Sigmoid colon (tissue), 7 donors: ENCODE results near the gene ZNF100. TPM values are rescaled to one million over a fixed set of nuclear protein-coding genes. Genes with fewer than 3 reads are reported as not detected.
"Not testable (repeated sequence)": the region's sequence is repeated elsewhere in the genome, so short reads cannot be mapped to it uniquely, and the experiment has no call there.

Experiments
- DNase-seq: peaks from one replicate; pipeline ENCODE4 v3.0.0-alpha.2; 2019
- H3K27ac ChIP-seq, 4 donors: fragments of 200-600 bp; sonication (generic); one replicate each; pipeline ENCODE4 v1.5.1; 2016 to 2019; ENCODE audit warnings: mild to moderate bottlenecking in 1 of 4
- H3K27me3 ChIP-seq, 3 donors: fragments of 200-600 bp; sonication (generic); one replicate each; pipeline ENCODE4 v1.5.1; 2019; ENCODE audit warnings: mild to moderate bottlenecking in 1 of 3
- H3K36me3 ChIP-seq, 4 donors: fragments of 200-600 bp; sonication (generic); one replicate each; pipeline ENCODE4 v1.5.1; 2016 to 2019
- H3K4me1 ChIP-seq, 4 donors: fragments of 200-600 bp; sonication (generic); one replicate each; pipeline ENCODE4 v1.5.1; 2017 to 2019
- H3K4me3 ChIP-seq, 4 donors: fragments of 200-600 bp; sonication (generic); one replicate each; pipeline ENCODE4 v1.5.1; 2017 to 2019; ENCODE audit warnings: mild to moderate bottlenecking in 2 of 4, moderate library complexity in 1 of 4
- H3K9me3 ChIP-seq, 4 donors: fragments of 200-600 bp in 3 of 4; sonication (generic) in 3 of 4; one replicate each; pipeline versions ENCODE4 v1.5.1 to v1.6.1; 2013 to 2019
- EP300 ChIP-seq, 4 donors: sonication (generic); formaldehyde crosslinking; IDR thresholded peaks; one replicate each; pipeline ENCODE4 v1.6.1; 2017; ENCODE audit warnings: antibody characterized with exemption in 4 of 4
- POLR2A ChIP-seq, 2 donors: fragments of 450-650 bp; IDR thresholded peaks; one replicate each; pipeline ENCODE4 v1.6.1; 2016; ENCODE audit warnings: antibody characterized with exemption in 2 of 2, mild to moderate bottlenecking in 2 of 2, moderate library complexity in 2 of 2
- POLR2AphosphoS5 ChIP-seq, 4 donors: sonication (generic); formaldehyde crosslinking; IDR thresholded peaks; one replicate each; pipeline ENCODE4 v1.6.1; 2017; ENCODE audit warnings: antibody characterized with exemption in 4 of 4
- WGBS, 2 donors: extraction: QIAGEN DNeasy Blood & Tissue Kit; methylation state at CpG; one replicate each; pipeline ENCODE4 v1.1.7; 2013; 5-methylcytosine and 5-hydroxymethylcytosine counted together
- intact Hi-C: fragments of 100-400 bp; cut with DNase I; formaldehyde crosslinking; loops from one replicate; pipeline ENCODE4 v1.15.1; 2023
- polyA plus RNA-seq, 3 donors: library from polyadenylated mRNA; stranded (reverse); fragments of 200-250 nt; gene quantifications; one replicate each; pipeline ENCODE4 v1.2.3, GENCODE V29; 2013
- small RNA-seq, 3 donors: library from RNA; depleted of rRNA; stranded (forward); fragments of <200 nt; gene quantifications; one replicate each; pipeline ENCODE3, GENCODE V24; 2016
- total RNA-seq, 4 donors: library from RNA; depleted of rRNA; stranded (reverse); fragments of >200 nt; gene quantifications; one replicate each; pipeline ENCODE4 v1.1.0, GENCODE V29; 2016
- TF ChIP-seq, protein P1 (sequence below), 4 experiments: fragments of 450-650 bp in 3 of 4; fragments of 200-600 bp in 1 of 4; IDR thresholded peaks; one replicate each; pipeline ENCODE4 v1.5.1; 2016 to 2019; ENCODE audit warnings: antibody characterized with exemption in 4 of 4, mild to moderate bottlenecking in 3 of 4, moderate library complexity in 2 of 4
- donor health status: healthy with polysubstance abuse.
- donor health status: Bipolar disorder and iron deficiency.
- donor health status: healthy.

Gene ZNF100
- total and polyA plus RNA-seq, 7 donors, result 1.2 to 8.4 (median 4.0) TPM

DNA sequence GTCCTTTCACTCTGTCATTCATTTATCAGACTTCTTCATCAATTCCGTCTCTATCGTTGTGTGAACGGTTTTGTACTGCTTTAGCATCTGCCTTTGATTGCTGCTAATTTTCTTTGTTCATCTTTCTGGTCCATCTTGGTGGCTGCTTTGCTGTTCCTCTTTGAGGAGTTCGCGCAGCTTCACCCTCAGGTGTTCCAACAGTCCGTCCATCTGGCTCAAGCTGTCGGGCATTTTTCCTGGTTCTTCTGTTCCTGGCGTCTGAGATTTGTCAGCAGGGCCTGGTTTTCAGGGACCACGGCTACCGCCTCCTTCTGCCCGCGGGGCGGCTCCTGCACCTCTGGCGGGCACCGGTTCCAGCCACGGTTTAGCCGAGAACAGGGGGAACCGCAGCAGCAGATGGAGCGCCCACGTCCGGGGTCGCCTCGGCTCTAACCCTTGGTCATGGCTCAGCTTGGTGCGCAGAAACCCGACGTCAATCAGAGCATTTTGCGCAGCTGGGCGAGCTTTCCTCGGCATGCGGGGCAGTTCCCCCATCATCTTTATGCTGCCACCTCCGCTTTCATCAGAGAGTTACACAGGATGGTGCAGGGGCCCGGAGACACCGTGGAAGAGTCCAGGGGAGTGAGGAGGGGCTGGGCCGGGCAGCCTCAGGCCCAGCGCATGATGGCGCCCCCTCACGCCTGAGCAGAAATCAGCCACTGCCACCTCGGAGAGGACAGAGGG is 89.5 kb downstream of the ZNF100 start:
- no peaks in the 10 kb centered on the region for H3K36me3 ChIP-seq
- TF ChIP-seq, protein P1, sequence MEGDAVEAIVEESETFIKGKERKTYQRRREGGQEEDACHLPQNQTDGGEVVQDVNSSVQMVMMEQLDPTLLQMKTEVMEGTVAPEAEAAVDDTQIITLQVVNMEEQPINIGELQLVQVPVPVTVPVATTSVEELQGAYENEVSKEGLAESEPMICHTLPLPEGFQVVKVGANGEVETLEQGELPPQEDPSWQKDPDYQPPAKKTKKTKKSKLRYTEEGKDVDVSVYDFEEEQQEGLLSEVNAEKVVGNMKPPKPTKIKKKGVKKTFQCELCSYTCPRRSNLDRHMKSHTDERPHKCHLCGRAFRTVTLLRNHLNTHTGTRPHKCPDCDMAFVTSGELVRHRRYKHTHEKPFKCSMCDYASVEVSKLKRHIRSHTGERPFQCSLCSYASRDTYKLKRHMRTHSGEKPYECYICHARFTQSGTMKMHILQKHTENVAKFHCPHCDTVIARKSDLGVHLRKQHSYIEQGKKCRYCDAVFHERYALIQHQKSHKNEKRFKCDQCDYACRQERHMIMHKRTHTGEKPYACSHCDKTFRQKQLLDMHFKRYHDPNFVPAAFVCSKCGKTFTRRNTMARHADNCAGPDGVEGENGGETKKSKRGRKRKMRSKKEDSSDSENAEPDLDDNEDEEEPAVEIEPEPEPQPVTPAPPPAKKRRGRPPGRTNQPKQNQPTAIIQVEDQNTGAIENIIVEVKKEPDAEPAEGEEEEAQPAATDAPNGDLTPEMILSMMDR (IDR thresholded peaks at IDR 0.05), result no peak
- TF ChIP-seq POLR2A (IDR thresholded peaks at IDR 0.05), result no peak
- TF ChIP-seq POLR2AphosphoS5 (IDR thresholded peaks at IDR 0.05), result no peak
- TF ChIP-seq EP300 (IDR thresholded peaks at IDR 0.05), result no peak
- peaks cover 0 to 3% (median 0%) of the 10 kb centered on the region in 4 donors for H3K9me3 ChIP-seq
- H3K27me3 ChIP-seq, result no peaks in the 10 kb centered on the region
- peak overlapping the region in 1 of 4 donors; percentile 9 for H3K27ac ChIP-seq
- intact Hi-C loops, result no loop called here
- no peak for DNase-seq
- peaks cover 0 to 10% (median 4%) of the 10 kb centered on the region in 4 donors for H3K4me1 ChIP-seq
- 54 to 81% methylated on average over 38 of the region's 38 CpGs for WGBS, 2 donors
- peak overlapping the region in 1 of 4 donors; percentile 0 for H3K4me3 ChIP-seq

DNA sequence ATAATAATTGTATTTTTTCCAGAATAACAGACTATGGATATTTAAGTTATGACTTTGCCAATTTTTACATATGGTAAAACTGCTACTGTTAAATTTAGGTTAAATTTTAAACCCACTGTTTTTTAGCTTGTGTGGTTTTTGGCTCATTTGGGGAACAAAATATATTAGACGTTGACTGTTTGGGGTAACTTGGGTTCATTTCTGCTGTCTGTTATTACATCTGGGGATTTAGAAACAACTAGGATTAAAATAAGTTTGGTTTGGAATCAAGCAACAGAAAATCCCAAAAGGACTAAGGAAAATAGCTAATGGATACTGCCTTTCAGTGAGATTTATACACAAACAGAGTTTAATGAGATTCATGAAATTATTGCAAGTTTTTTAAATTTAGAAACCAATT is 92.9 kb downstream of the ZNF100 start:
- DNase-seq, result no peak
- Histone ChIP-seq H3K4me3 (no peak overlapping the region), H3K36me3 (no peaks in the 10 kb centered on the region), H3K4me1 (peaks cover 0 to 17% (median 7%) of the 10 kb centered on the region in 4 donors), H3K9me3 (peaks cover 0 to 3% (median 0%) of the 10 kb centered on the region in 4 donors), H3K27me3 (no peaks in the 10 kb centered on the region), H3K27ac (no peak overlapping the region)
- 54 to 78% methylated on average over 1 of the region's 1 CpG for WGBS, 2 donors
- no peak for TF ChIP-seq EP300 (IDR thresholded peaks at IDR 0.05)
- TF ChIP-seq, protein P1 (IDR thresholded peaks at IDR 0.05), result no peak
- TF ChIP-seq POLR2AphosphoS5 (IDR thresholded peaks at IDR 0.05), result no peak
- no peak for TF ChIP-seq POLR2A (IDR thresholded peaks at IDR 0.05)
- intact Hi-C loops, result no loop called here

DNA sequence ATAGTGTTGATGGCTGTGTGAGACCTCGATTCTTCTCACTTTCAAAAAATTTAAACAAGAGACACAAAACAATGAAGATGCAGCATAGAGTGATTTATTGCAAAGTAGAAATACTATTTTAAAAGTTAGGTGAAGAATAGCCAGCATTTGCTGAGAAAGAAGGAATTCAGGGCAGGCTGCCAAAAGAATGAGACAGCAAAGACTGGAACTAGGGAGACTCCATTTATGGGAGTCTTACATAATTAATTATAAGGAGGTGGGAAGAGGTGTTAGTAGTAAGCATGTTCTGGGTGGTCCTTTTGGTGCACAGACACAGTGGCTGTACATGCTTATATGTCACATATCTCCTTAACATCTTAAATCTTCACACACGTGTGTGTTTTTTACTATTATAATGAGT is 93.9 kb downstream of the ZNF100 start:
- H3K4me3 ChIP-seq, result not testable (repeated sequence)

More for the DNA sequence above, 93.9 kb downstream of the ZNF100 start:
- Histone ChIP-seq H3K27ac (peak overlapping the region; percentile 35 to 68 (median 62)), H3K4me1 (peaks cover 0 to 17% (median 7%) of the 10 kb centered on the region in 4 donors)
- intact Hi-C loops, H3K36me3 ChIP-seq, H3K27me3 ChIP-seq, H3K9me3 ChIP-seq: not testable (repeated sequence)
- DNase-seq, result peak; percentile 71
- 70 to 72% methylated on average over 2 of the region's 2 CpGs for WGBS, 2 donors

Small RNAs within 50 kb of the gene (small RNA-seq; reads per million reads assigned to genes)
- 0 reads per million in 3 donors for gene VN1R84P

Other genes with a start within 250 kb of the ZNF100 start
- 10 to 100 TPM; 10.0 to 16.3 (median 12.6) TPM for gene ZNF43, start 68.6 kb upstream of the ZNF100 start, total RNA-seq
- gene ZNF43, start 68.6 kb upstream of the ZNF100 start, polyA plus RNA-seq, result 1 to 10 TPM; 1.8 to 6.0 (median 2.5) TPM
- 10 to 100 TPM in 3 of 4 donors, 1 to 10 TPM in 1; 9.5 to 40.2 (median 14.4) TPM for gene ZNF208, start 243.4 kb upstream of the ZNF100 start, total RNA-seq
- gene ZNF208, start 243.4 kb upstream of the ZNF100 start, polyA plus RNA-seq, result under 1 TPM in 1 of 3 donors, not detected in 2; 0.28 TPM